HUES48 (cell line): ENCODE measurements around the gene LRRC3.

Source experiments
- H3K27ac ChIP-seq: one replicate; pipeline ENCODE4 v1.7.0; 2013; ENCODE audit warnings: low read depth, low read length, inconsistent platforms
- H3K27me3 ChIP-seq: 2 replicates; pipeline ENCODE4 v1.6.1; 2013; ENCODE audit warnings: mild to moderate bottlenecking, low read length; ENCODE audit not compliant: control insufficient read depth, insufficient read depth
- H3K36me3 ChIP-seq: 2 replicates; pipeline ENCODE4 v1.6.1; 2013; ENCODE audit warnings: low read length; ENCODE audit not compliant: control insufficient read depth, insufficient read depth
- H3K4me1 ChIP-seq: 2 replicates; pipeline ENCODE4 v1.6.1; 2013; ENCODE audit warnings: mild to moderate bottlenecking, low read length; ENCODE audit not compliant: control insufficient read depth, insufficient read depth
- H3K4me3 ChIP-seq: 2 replicates; pipeline ENCODE4 v1.5.1; 2013; ENCODE audit warnings: mild to moderate bottlenecking, low read depth, low read length
- H3K9ac ChIP-seq: 2 replicates; pipeline ENCODE4 v1.6.1; 2013; ENCODE audit warnings: mild to moderate bottlenecking, low read depth, low read length, moderate library complexity
- H3K9me3 ChIP-seq: 2 replicates; pipeline ENCODE4 v1.6.1; 2013; ENCODE audit warnings: low read length; ENCODE audit not compliant: control insufficient read depth, insufficient read depth

Gene LRRC3

DNA sequence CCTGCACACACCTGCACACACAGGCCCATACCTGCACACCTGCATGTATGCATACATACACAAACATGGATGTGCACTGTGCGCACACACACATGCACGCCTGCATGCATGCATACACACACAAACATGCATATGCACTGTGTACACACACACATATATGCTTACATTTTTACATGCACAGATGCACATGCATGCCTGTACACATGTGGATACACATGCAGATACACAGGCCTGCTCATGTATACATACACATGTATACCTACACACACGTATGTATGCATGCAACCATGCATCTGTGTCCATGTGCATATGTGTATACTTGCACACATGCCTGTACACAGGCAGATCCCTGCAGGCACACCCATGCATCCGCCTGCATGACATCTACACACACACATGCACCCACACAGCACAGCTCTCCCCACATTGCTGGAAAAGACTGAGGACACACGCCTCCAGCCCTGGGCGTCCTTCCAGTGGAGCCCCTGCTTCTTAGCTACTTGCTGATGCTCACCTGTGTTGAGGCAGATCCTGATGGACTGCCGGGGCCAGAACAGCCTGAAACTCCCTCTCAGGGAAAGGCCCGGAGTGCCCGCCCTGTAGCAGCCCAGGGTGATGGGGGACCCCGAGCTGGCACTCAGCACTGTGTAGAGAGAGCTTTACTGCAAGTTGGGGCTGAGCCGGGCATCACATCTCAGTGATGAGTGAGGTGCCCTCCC, 56.1 kb downstream of the LRRC3 start:
- no peak overlapping the region for H3K27ac ChIP-seq
- no peak overlapping the region for H3K4me3 ChIP-seq
- no peaks in the 10 kb centered on the region for H3K9me3 ChIP-seq
- H3K27me3 ChIP-seq = no peaks in the 10 kb centered on the region
- H3K36me3 ChIP-seq = no peaks in the 10 kb centered on the region
- no peak overlapping the region for H3K9ac ChIP-seq
- no peaks in the 10 kb centered on the region for H3K4me1 ChIP-seq
